ENCODE results near the gene TMEM256. TPM values are rescaled to one million over a fixed set of nuclear protein-coding genes. Genes with fewer than 3 reads are reported as not detected.

The TMEM256 gene
- total RNA-seq, 1 donor from 2014 or later: 45.2 TPM

- Histone ChIP-seq H3K27ac (no peak overlapping the region), H3K9me3 (no peaks in the 10 kb centered on the region), H3K27me3 (peaks cover 43% of the 10 kb centered on the region), H3K36me3 (no peaks in the 10 kb centered on the region), H3K4me1 (peaks cover 20% of the 10 kb centered on the region), H3K4me3 (no peak overlapping the region)
- no peak for DNase-seq
- TF ChIP-seq CTCF (IDR thresholded peaks at IDR 0.05): no peak
- intact Hi-C loops (cut with DNase I): no loop called here
- ATAC-seq: no peak
Measured at GRCh38 chr17:7443499-7444485, 39.9 kb upstream of the TMEM256 start.

GRCh38 chr17:7442142-7442541, 38.2 kb upstream of the TMEM256 start:
- peaks cover 35% of the 10 kb centered on the region for H3K4me1 ChIP-seq
- no peak overlapping the region for H3K4me3 ChIP-seq
- ATAC-seq: no peak
- intact Hi-C loops (cut with DNase I): no loop called here
- no peak overlapping the region for H3K27ac ChIP-seq
- H3K27me3 ChIP-seq: peaks cover 40% of the 10 kb centered on the region
- DNase-seq: no peak
- no peak for TF ChIP-seq CTCF (IDR thresholded peaks at IDR 0.05)
- H3K36me3 ChIP-seq: no peaks in the 10 kb centered on the region
- no peaks in the 10 kb centered on the region for H3K9me3 ChIP-seq

GRCh38 chr17:7441266-7441665, 37.4 kb upstream of the TMEM256 start:
- DNase-seq (no peak), ATAC-seq (no peak)
- no peaks in the 10 kb centered on the region for H3K9me3 ChIP-seq
- H3K36me3 ChIP-seq: no peaks in the 10 kb centered on the region
- H3K27ac ChIP-seq: no peak overlapping the region
- no peak overlapping the region for H3K4me3 ChIP-seq
- peaks cover 42% of the 10 kb centered on the region for H3K4me1 ChIP-seq
- peaks cover 31% of the 10 kb centered on the region for H3K27me3 ChIP-seq
- intact Hi-C loops (cut with DNase I): no loop called here
- TF ChIP-seq CTCF (IDR thresholded peaks at IDR 0.05): no peak

GRCh38 chr17:7440834-7441195, 36.9 kb upstream of the TMEM256 start:
- ATAC-seq (no peak), DNase-seq (no peak)
- no peak for TF ChIP-seq CTCF (IDR thresholded peaks at IDR 0.05)
- no peak overlapping the region for H3K27ac ChIP-seq
- no peaks in the 10 kb centered on the region for H3K36me3 ChIP-seq
- H3K27me3 ChIP-seq: peaks cover 29% of the 10 kb centered on the region
- no peak overlapping the region for H3K4me3 ChIP-seq
- H3K4me1 ChIP-seq: peaks cover 45% of the 10 kb centered on the region
- intact Hi-C loops (cut with DNase I): no loop called here
- no peaks in the 10 kb centered on the region for H3K9me3 ChIP-seq

- Histone ChIP-seq H3K27me3 (peaks cover 24% of the 10 kb centered on the region), H3K27ac (no peak overlapping the region), H3K9me3 (no peaks in the 10 kb centered on the region), H3K36me3 (no peaks in the 10 kb centered on the region), H3K4me1 (peaks cover 50% of the 10 kb centered on the region), H3K4me3 (peak overlapping the region; percentile 29)
- DNase-seq (peak; percentile 81), ATAC-seq (no peak)
- TF ChIP-seq CTCF (IDR thresholded peaks at IDR 0.05): no peak
- intact Hi-C loops (cut with DNase I): no loop called here
Measured at GRCh38 chr17:7440113-7440833, 36.4 kb upstream of the TMEM256 start.
